ENCODE results near the gene TMEM50A.
"Not testable (repeated sequence)": the region's sequence is repeated elsewhere in the genome, so short reads cannot be mapped to it uniquely, and the experiment has no call there.

TMEM50A gene

DNA sequence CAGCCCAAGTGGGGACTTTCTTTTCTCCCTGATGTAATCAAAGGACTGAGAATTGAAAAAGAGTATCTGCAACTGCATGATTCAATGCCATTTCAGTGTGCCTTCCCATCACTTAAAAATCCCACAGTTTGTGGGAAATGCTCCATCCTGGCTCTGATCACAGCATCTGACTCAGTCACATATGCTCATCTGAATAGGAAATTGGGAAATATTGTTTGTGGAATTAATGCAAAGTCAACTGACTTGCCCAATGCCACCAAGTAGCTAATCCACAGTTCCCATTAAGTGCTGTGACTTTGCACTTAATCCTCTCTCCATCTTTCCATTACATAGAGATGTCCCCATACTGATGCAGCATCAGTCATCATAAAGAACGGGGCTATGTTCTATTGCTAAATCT is 45.0 kb downstream of the TMEM50A start:
- DNase-seq (ENCODE audit: low read depth in 2 of 2, low spot score in 1 of 2), result not testable (repeated sequence)

DNA sequence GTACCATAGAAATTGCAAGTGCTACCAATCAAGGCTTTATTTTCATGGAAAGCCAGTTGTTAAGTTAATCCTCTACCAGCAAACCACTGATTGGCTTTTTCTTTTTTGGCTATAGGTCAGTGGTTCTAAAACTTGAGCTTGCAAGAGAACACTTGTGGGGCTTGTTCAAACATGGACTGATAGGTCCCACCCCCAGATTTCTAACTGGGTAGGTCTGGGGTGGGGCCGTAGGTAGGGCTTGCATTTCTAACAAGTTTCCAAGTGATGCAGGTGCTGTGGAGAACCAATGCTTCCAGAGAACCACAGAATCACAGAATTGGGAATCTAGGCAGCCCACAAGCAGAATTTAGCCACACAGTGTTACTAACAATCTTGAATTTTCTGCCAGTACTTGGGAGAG is 45.7 kb downstream of the TMEM50A start:
- DNase-seq (ENCODE audit: low read depth in 2 of 2, low spot score in 1 of 2), result not testable (repeated sequence)

DNA sequence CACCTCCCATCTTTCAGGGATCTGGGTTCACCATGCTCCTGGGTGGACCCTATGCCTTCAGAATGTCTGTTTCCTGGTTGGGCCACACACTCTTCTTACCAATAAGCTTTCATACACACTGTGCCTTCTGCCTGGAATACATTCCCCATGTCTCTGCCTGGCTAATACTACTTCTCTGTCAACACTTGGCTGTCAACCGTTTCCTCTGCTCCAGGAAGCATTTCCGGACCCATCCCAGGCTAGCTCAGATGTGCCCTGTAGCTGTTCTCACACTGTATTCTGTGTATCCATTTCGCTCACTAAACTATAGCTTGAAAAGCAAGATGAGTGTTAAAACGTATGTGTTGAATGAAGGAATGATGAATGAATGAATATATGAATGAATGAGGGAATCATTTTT is 49.0 kb downstream of the TMEM50A start:
- not testable (repeated sequence) for DNase-seq (ENCODE audit: low read depth in 2 of 2, low spot score in 1 of 2)

DNA sequence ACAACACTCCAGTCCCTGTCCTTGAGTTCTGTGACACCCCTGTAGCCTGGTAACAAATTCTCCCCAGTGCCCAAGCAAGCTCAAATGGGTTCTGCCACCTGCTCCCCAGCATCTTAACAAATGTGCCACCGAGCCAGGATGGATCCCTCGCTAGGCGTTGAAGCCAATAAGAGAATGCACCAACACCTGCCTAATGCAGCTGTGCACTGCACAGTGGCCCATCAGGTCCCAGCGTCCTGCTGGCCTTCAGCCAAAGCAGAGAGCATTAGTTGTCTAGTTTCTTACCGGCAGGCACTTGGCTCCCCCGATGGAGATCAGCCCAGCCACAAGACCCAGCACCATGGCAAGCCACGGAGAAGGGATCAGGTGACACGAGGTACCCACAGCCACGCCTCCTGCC is 50.6 kb downstream of the TMEM50A start:
- DNase-seq (ENCODE audit: low read depth in 2 of 2, low spot score in 1 of 2), result not testable (repeated sequence)

DNA sequence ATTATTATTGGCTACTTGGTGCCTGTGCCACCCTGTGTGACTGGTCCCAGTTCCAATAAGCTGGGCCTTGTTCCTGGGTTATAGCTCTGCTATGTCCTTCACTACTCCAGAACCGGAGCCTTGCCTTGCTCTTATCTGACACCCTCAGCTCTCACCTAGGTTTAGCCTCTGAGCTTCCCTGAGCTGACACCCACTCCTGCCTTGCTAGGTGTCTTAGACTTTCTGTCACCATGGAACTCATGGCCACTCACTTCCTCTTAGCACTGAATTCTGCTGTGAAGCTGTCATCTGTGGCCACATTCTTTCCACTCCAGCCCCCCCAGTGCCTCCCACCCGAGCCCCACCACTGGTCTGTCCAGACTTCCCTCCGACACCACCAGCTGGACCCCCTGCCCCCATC is 51.6 kb downstream of the TMEM50A start:
- not testable (repeated sequence) for DNase-seq (ENCODE audit: low read depth in 2 of 2, low spot score in 1 of 2)

DNA sequence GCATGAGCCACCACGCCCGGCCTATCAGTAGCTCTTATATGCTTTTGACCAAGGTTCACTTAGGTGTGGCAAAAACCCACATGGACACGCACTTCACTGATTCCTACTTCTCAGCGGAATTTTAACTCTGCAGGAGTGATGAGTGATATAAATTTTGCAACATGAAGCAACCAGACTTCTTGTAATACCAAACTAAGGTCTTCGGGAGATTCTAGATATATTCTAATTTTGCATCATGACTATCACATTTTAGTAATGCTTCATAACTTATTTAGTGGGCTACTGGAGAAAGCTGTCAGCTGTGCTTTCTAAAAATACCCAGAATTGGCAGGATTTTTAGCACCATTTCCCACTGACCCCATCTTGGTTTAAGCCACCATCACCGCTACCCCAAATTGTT is 54.7 kb downstream of the TMEM50A start:
- no peak for DNase-seq (ENCODE audit: low read depth in 2 of 2, low spot score in 1 of 2)

DNA sequence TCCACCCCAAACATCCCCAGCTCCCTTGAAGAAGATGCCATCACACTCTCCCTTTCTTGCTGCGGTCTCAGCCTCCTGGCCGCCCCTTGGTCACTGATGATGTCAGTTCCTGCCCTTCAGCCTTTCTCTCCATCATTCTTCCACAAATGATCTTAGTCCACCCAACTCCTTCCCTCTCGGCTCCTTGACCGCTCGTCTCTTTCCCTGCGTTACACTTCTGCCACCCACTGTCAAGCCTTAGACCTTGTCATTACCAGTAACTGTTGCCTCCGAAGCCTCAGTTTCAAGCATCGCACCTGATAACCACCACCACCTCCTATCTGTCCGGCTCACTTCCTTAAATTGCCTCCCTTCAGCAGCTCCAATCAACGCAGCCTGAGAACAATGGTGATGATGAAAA is 59.4 kb downstream of the TMEM50A start:
- not testable (repeated sequence) for DNase-seq (ENCODE audit: low read depth in 2 of 2, low spot score in 1 of 2)

DNA sequence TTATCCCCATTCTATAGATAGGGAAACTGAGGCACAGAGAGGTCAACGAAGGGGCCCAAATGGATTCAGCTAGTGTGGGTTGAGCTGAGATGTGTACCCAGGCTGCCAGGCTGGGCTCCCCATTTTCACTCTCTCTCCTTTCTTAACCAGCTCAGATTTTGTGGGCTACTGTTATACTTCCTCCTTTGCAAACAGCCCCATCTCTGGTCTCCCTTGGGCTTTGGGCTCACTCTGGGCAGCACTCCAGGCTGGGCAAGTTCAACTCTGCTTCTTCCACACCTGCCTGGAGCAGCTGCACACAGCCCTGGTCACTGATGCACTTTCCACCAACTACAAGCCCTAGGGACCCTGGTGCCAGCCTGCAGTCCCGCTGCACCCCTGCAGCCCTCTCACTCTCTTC is 59.9 kb downstream of the TMEM50A start:
- not testable (repeated sequence) for DNase-seq (ENCODE audit: low read depth in 2 of 2, low spot score in 1 of 2)

DNA sequence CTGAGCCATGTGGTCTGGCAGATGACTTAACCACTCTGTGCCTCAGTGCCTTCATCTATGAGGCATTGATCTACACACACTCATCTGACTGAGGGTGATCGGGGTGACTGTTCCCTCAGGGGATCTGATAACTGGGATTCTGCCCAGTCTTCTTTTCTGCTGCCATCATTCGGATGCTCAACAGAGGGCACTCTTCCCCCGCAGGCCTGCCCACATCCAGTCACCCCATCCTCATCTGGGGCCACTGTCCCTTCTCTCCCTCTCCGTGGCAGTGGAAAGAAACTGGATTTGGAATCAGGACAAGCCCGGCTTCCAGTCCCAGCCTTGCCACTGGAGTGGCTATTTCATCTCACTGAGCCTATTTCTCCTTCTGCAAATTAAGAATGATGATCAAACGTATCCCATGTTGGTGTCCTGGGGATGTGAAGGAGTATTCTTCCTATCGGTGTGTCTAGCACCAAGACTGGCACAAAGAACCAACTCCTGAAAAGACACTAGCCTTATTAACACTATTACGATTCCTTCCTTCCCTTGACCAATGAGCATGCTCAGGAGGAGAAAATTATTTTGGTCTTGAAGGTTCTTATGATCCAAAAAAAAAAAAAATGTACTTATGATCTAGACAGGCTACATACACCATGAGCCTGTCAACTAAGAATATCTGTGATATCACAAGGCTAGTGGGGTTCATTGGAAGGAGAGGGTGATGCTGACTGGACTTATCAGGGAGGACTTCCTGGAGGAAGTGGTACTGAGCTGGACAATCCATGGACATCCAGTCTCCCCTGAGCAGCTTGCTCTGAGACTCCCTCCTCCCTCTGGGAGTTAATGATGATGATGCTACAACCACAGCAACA is 65.0 kb downstream of the TMEM50A start:
- not testable (repeated sequence) for DNase-seq (ENCODE audit: low read depth in 2 of 2, low spot score in 1 of 2)

DNA sequence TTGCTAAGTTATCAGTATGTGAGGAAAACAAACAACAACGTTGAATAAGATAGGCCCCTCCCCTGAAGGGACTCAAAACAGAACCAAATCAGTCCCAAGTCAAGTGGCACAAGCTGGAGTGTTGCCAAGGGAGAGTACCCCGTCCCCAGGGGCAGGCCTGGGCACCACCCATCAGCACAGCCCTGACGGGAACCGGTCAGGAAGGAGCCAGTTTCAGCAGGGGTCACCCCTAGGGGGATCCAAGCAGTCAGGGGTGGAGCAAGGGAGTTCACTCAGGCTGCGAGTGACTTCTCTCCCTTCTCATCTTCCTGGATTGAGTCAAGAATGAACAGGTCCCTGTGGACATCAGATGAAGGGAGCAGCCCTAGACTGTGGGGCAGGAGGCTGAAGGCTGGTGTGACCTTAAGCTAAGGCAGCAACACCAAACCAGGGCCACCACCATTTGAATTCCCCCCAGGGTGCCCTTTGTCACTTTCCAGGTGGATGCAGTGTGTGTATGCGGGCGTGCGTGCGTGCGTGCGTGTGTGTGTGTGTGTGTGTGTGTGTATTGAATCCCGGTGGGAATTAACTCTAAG is 67.7 kb downstream of the TMEM50A start:
- DNase-seq (ENCODE audit: low read depth in 2 of 2, low spot score in 1 of 2), result not testable (repeated sequence)

DNA sequence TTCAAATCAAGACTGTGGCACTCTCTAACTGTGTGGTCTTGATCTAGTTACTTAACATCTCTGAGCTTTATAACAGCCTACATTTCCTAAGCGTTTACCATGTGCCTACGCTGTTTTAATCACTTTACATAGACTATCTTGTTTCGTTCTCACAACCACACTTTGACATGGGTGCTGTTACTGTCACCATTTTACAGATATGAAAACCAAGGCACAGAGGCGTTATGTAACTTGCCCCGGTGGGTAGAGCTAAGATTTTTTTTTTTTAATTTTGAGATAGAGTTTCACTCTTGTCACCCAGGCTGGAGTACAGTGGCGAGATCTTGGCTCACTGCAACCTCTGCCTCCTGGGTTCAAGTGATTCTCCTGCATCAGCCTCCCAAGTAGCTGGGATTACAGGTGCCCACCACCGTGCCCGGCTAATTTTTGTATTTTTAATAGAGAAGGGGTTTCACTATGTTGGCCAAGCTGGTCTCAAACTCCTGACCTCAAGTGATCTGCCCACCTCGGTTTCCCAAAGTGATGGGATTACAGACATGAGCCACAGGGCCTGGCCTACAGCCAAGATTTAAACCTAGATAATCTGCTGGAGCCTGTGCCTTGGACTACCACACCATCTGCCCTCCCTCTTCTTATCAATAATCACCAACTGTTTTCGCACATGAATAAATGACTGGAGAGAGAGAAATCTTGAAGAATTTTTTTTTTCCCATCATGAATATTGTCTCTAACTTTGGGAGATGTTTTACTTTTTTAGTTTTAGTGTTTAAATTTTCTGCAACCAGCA is 71.7 kb downstream of the TMEM50A start:
- DNase-seq (ENCODE audit: low read depth in 2 of 2, low spot score in 1 of 2), result not testable (repeated sequence)
